Smooth muscle cell (in vitro differentiated cells): ENCODE data around the gene TMEM182. TPM values are rescaled to one million over a fixed set of nuclear protein-coding genes. Genes with fewer than 3 reads are reported as not detected.

ENCODE experiments used
- DNase-seq: peaks from one replicate; lab custom pipeline; 2025; ENCODE audit not compliant: unreplicated experiment; lab: John Stamatoyannopoulos, UW
- H2AFZ ChIP-seq: fragments of 200-600 bp; sonication (generic); 2 replicates; pipeline ENCODE4 v1.6.0; 2016; ENCODE audit warnings: antibody characterized with exemption, low read depth, mild to moderate bottlenecking
- H3F3A ChIP-seq: fragments of 200-600 bp; sonication (generic); 2 replicates; pipeline ENCODE4 v1.6.0; 2017; ENCODE audit warnings: antibody characterized with exemption, low read depth
- H3K27ac ChIP-seq: fragments of 200-600 bp; sonication (generic); 2 replicates; pipeline ENCODE4 v1.5.1; 2016; ENCODE audit warnings: low read depth, mild to moderate bottlenecking
- H3K27me3 ChIP-seq: fragments of 200-600 bp; sonication (generic); 2 replicates; pipeline ENCODE4 v1.6.1; 2016; ENCODE audit warnings: low read depth, mild to moderate bottlenecking
- H3K36me3 ChIP-seq: fragments of 200-600 bp; sonication (generic); 2 replicates; pipeline ENCODE4 v1.5.1; 2016; ENCODE audit warnings: low read depth
- H3K4me1 ChIP-seq: fragments of 200-600 bp; sonication (generic); 2 replicates; pipeline ENCODE4 v1.5.1; 2016; ENCODE audit warnings: low read depth
- H3K4me2 ChIP-seq: fragments of 200-600 bp; sonication (generic); 2 replicates; pipeline ENCODE4 v1.6.0; 2016; ENCODE audit warnings: mild to moderate bottlenecking
- H3K4me3 ChIP-seq: fragments of 200-600 bp; sonication (generic); 2 replicates; pipeline ENCODE4 v1.5.1; 2016; ENCODE audit warnings: mild to moderate bottlenecking
- H3K79me2 ChIP-seq: fragments of 200-600 bp; sonication (generic); 2 replicates; pipeline ENCODE4 v1.6.0; 2016; ENCODE audit warnings: low read depth, mild to moderate bottlenecking
- H3K9ac ChIP-seq: fragments of 200-600 bp; sonication (generic); 2 replicates; pipeline ENCODE4 v1.6.0; 2016; ENCODE audit warnings: low read depth
- H3K9me3 ChIP-seq: fragments of 200-600 bp; sonication (generic); replicated peaks from 2 replicates; pipeline ENCODE4 v1.5.1; 2016; ENCODE audit warnings: low read depth
- H4K20me1 ChIP-seq: fragments of 200-600 bp; sonication (generic); 2 replicates; pipeline ENCODE4 v1.6.0; 2016; ENCODE audit warnings: low read depth
- CTCF ChIP-seq: fragments of 200-600 bp; sonication (generic); IDR thresholded peaks from 2 replicates; pipeline ENCODE4 v1.5.1; 2017; ENCODE audit warnings: borderline replicate concordance, mild to moderate bottlenecking, antibody characterized with exemption; ENCODE audit not compliant: insufficient read depth, poor library complexity, severe bottlenecking
- WGBS: methylation state at CpG from one replicate; pipeline ENCODE4 v1.1.7; 2016; ENCODE audit warnings: low lambda C conversion rate; 5-methylcytosine and 5-hydroxymethylcytosine counted together
- polyA plus RNA-seq: library from polyadenylated mRNA; unstranded; fragments of >200 nt; fragmentation: Nextera tagmentation; extraction: Ambion mirVana; gene quantifications from 2 replicates; pipeline ENCODE4 v1.2.1, GENCODE V29; 2016
- total RNA-seq: library from RNA; depleted of rRNA; stranded (reverse); fragments of >200 nt; gene quantifications from 2 replicates; pipeline ENCODE4 v1.2.3, GENCODE V29; 2014

TMEM182 gene
- total and polyA plus RNA-seq, 2 experiments from 2014 or later = 4.0 to 12.3 TPM

GRCh38 chr2:102735416-102736109 lies 26.3 kb upstream of the TMEM182 start:
- Histone ChIP-seq H3K36me3 (peaks cover 6% of the 10 kb centered on the region), H3K4me3 (peak overlapping the region; percentile 79), H3K4me1 (peaks cover 7% of the 10 kb centered on the region), H3K27ac (no peak overlapping the region), H3K4me2 (peak overlapping the region; percentile 96), H3K9me3 (no peaks in the 10 kb centered on the region), H4K20me1 (peaks cover 16% of the 10 kb centered on the region), H3F3A (no peaks in the 10 kb centered on the region), H3K27me3 (no peaks in the 10 kb centered on the region), H2AFZ (peak overlapping the region; percentile 97), H3K9ac (peak overlapping the region; percentile 60), H3K79me2 (no peaks in the 10 kb centered on the region)
- TF ChIP-seq CTCF = no peak
- WGBS = 52% methylated on average over 15 of the region's 15 CpGs
- no peak for DNase-seq

GRCh38 chr2:102736110-102736409 lies 25.8 kb upstream of the TMEM182 start:
- Histone ChIP-seq H2AFZ (peak overlapping the region; percentile 97), H4K20me1 (peaks cover 16% of the 10 kb centered on the region), H3K9ac (peak overlapping the region; percentile 60), H3K4me3 (peak overlapping the region; percentile 79), H3K4me1 (peaks cover 7% of the 10 kb centered on the region), H3K36me3 (peaks cover 1% of the 10 kb centered on the region), H3F3A (no peaks in the 10 kb centered on the region), H3K27ac (no peak overlapping the region), H3K79me2 (no peaks in the 10 kb centered on the region), H3K4me2 (peak overlapping the region; percentile 96), H3K27me3 (no peaks in the 10 kb centered on the region), H3K9me3 (no peaks in the 10 kb centered on the region)
- DNase-seq = no peak
- no peak for TF ChIP-seq CTCF
- WGBS = 6% methylated on average over 6 of the region's 6 CpGs

- Histone ChIP-seq H2AFZ (peak overlapping the region; percentile 97), H4K20me1 (peaks cover 16% of the 10 kb centered on the region), H3K27me3 (no peaks in the 10 kb centered on the region), H3K4me1 (peaks cover 7% of the 10 kb centered on the region), H3K9ac (peak overlapping the region; percentile 60), H3K27ac (no peak overlapping the region), H3K4me2 (peak overlapping the region; percentile 96), H3K36me3 (no peaks in the 10 kb centered on the region), H3K9me3 (no peaks in the 10 kb centered on the region), H3F3A (no peaks in the 10 kb centered on the region), H3K79me2 (no peaks in the 10 kb centered on the region), H3K4me3 (peak overlapping the region; percentile 79)
- 3% methylated on average over 52 of the region's 52 CpGs for WGBS
- DNase-seq = peak; percentile 33
- no peak for TF ChIP-seq CTCF
These were observed 25.1 kb upstream of the TMEM182 start for GRCh38 chr2:102736410-102737409.
